GM21381 (cell line): Measurements from ENCODE around the gene MMP12.
"Not testable (repeated sequence)": the region's sequence is repeated elsewhere in the genome, so short reads cannot be mapped to it uniquely, and the experiment has no call there.

Source experiments
- ATAC-seq: cut with Tn5 transposase; IDR thresholded peaks from one replicate; pipeline ENCODE4 v1.9.1; 2021; ENCODE audit warnings: mild to moderate bottlenecking, moderate library complexity; ENCODE audit not compliant: unreplicated experiment

MMP12 gene

DNA sequence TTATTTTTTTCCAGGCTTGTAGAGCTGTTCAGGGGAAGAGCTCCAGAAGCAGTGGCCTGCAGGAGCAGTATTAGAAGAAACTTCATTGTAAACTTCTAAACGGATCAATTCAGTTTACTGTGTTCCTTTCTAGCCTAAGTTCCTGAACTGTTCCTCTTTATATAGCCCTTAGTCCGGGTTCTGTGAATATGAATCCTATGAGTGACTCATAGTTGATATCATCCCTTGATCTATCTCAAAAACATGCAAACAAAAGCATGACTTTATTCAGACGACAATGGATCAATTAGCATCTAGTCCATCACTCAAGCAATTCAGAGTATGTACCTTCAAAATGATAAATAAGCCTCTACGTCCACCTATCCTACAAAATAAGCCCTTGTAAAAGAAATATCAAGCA, at the start of gene MMP12:
TSS of gene MMP12 (minus strand) at position 131 of the 400 bp plus-strand sequence. CDS start at position 86, 45 bp downstream.
- ATAC-seq: no peak

DNA sequence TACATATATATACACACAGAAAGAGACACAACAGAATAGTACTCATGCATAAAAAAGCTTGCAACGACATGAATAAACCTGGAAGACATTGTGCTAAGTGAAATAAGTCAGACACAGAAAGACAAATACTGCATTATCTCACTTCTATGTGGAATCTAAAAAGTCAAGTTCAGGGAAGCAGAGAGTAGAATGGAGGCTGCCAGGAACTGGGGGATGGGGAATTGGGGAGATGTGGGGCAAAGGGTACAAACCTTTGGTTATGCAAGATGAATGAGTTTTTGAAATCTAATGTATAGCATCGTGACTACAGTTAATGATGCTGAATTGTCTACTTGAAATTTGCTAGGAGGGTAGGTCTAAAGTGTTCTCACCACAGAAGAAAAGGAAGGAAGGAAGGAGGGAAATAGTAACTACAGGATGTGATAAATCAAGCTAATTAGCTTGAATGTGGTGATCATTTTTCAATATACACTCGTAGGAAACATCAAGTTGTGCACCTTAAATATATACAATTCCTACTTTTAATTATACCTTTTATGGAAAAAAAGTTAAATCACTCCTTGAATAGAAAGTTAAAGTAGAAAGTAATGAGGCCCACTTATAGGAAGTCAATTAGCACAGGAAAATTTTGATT, 46.9 kb upstream of the MMP12 start:
- no peak for ATAC-seq

DNA sequence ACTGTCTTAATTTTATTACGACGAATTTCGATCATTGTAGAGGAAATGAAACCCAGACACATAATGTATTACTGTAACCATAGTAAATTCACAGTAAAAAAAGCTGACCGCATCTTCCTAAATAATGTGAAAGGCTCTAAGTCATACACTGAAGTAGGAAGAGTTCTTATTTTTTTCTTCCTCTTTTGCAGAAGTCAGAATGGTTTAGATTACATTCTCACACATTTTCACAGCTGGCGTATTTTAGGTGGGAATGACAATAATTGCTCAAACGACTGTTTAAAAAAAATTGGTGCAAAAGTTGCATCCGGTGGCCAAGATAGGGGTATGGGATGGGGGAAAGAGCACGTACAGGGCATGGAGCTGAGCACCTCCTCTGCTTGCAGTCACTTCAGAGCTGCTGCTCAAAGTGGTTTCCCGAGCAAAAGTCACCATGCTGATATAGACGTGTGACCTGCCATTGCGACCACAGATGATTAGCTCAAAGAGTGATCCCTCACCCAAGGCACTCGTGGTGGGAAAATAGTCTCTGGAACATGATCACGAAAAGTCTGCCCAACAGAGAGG, 45.4 kb upstream of the MMP12 start:
- peak; percentile 93 for ATAC-seq

DNA sequence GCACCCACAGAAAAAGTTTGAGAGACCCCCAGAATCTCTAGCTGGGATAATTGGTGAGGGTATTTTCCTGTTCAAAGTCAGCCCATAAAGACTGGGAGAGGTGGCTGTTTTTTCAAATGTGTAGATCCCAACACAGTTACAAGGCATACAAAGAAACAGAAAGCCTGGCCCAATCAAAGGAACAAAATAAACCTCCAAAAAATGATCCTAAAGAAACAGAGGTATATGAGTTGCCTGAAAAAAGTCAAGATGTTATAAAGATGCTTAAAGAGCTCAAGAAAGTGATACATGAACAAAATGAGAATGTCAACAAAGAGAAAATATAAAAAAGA, 40.2 kb upstream of the MMP12 start:
- ATAC-seq: no peak

DNA sequence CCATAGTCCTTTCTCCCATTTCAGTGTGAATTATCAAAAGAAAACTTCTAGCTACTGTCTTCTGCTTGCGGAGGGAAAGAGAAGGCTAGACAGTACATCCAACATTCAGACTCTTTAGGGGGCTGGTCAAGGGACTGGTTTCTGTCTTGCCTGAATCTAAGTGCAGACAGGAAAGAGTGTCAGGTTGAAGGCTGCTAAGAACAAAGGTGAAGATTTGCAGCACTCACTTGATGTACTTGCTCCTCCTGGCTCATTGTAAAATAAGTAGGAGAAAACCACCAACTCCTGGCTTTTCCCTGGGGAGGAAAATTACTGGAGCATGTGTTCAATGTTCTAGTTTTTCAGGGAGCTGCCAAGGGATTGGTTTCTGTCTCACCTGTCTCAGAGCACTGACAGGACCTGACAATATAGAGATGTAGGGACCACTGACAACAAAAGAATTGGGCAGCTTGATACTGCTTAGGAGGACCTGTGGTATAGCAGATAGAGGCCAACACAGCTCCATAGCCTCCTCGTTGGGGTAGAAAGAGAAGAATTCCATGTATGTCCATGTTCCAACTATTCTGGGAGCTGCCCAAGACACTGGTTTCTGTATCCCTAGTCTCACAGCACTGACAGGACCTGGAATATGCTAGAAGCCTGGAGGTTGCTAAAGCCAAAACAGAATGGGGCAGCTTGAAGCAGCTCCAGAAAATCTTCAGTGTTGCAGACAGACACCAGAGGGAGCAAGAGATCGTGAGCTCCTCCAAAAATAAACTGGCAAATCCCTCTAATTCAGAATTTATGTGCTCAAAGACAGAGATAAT, 39.7 kb upstream of the MMP12 start:
- ATAC-seq: peak; percentile 53

DNA sequence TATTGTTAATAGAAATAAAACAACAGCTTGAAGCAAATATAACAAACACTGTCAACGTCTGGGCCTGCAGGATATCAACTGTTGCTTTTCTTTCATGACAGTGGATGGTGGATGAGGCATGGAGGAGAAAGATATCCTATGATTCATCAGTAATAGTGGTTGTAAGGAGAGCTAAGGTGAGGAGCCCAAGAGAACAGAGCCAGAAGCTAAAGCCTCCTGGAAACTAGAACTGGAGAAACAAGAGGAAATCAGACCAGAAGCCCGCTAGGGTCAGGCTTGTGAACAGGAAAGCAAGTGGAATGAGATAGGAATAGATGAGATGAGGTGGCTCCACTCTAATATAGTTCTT, 37.7 kb upstream of the MMP12 start:
- ATAC-seq: no peak

DNA sequence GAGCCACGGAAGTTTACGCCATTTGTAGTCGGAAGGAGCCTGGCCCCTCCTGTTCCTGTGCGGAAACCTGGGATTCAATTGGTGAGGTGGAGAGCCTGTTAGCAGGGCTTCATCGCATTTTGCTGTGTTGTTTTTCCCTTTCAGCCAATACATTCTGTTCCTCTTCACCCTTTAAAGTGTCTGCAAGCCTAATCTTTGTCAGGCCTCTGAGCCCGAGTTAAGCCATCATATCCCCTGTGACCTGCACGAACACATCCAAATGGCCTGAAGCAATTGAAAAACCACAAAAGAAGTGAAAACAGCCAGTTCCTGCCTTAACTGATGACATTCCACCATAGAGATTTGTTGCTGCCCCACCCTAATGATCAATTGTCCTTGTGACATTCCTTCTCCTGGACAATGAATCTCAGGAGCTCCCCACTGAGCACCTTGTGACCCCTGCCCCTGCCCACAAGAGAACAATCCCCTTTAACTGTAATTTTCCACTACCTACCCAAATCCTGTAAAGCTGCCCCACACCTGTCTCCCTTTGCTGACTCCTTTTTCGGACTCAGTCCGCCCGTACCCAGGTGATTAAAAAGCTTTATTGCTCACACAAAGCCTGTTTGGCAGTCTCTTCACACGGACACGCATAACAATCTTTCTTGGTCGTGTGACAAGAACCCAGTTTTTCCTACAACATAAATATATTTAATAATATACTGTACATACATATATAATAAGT, 37.1 kb upstream of the MMP12 start:
- no peak for ATAC-seq

DNA sequence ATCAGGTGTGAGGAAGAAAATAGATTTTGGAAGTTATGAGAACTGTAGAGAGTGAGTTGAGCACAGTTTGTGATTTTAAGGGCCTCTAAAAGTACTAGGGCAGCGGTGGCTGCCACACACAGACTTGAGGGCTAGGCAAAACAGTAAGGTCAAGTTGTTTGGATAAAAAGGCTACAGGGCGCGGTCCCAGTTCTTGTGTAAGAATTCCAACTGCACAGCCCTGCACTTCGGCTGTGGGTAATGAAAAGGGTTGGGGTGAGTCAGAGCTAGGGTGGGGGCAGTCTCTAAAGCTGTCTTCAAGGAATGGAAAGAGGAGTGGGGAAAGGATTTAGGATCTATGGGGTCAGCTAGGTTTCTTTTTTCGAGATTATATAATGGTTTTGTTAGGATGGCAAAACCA, 31.1 kb upstream of the MMP12 start:
- ATAC-seq: not testable (repeated sequence)

DNA sequence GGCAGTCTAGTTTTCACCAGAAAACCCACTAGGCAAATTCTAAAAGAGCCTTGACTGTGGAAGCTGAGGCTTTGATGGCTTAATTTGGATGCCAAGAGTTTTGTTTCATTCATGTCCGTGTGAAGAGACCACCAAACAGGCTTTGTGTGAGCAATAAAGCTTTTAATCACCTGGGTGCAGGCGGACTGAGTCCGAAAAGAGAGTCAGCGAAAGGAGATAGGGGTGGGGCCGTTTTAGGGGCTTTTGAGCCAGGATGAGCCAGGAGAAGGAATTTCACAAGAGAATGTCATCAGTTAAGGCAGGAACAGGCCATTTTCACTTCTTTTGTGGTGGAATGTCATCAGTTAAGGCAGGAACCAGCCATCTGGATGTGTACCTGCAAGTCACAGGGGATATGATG, 29.1 kb upstream of the MMP12 start:
- not testable (repeated sequence) for ATAC-seq

DNA sequence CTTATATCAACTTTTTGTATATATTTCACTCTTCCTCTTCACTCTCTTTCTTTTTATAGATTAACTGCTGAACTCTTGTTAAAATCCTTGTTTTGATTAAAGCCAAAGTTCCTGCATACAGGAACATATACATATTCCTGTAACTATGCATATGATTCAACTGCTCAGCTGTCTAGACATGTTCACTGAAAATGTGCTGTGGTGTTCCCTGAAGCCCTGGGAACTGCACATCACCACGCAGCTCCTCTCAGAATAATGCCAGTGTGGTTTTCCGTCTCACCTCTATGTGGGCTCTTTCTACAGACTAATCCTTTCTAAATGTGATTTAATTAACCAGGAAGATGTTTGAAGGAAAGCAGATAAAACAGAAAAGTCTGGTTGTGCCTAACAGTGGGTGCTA, 25.6 kb upstream of the MMP12 start:
- no peak for ATAC-seq

DNA sequence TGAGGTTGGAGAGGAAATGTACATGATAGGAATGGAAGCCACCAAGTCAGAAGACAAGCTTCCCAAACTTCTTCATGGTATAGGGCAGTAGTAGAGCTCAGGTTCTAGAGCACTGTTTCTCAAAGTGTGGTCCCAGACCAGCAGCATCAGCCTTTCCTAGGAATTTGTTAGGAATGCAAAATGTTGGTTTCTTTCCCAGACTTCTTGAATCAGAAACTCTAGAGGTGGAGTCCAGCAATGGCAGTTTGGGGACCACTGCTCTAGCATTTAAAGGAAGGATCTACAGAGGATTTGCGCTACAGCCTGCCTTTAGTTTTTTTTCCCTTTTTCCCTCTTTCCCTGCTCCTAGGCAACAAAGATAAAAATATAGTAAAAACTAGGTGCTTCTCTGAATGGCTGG, 17.0 kb upstream of the MMP12 start:
- no peak for ATAC-seq

DNA sequence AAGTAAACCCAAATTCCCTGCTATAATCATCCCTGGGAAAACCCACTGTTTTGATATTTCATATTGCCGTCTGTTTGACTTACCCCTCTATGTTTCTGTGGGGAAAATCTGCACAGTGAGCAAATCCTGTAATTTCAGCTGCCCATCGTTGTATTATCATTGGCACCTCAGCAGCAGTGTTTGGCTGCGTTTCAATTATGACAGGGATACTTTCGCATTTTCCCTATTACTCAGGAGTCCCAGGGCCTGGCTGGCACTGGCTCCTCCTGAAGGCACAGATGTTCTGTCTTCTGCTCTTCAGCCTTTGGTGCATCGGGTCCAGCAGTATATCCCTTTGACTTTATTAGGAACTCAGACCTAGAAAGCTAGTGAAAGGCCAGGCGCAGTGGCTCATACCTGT, 12.2 kb upstream of the MMP12 start:
- no peak for ATAC-seq

DNA sequence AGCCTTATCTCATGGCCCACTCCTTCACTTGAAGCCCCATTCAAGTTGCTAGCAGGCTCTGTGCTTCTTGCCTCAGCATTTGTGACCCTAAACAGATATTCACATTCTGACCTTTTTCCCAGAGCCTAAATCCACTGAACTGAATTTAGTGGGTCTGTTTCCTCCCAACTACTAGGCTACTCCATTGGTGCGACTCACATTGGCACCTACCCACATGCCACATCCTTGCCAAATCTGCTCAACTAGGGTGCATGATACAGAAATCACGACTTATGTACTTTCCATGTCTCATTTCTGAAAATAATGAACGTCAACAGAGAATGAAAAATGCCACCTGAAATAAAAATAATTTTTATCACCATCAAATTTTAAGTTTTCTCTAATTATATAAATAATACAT, 8.4 kb upstream of the MMP12 start:
- ATAC-seq: no peak

DNA sequence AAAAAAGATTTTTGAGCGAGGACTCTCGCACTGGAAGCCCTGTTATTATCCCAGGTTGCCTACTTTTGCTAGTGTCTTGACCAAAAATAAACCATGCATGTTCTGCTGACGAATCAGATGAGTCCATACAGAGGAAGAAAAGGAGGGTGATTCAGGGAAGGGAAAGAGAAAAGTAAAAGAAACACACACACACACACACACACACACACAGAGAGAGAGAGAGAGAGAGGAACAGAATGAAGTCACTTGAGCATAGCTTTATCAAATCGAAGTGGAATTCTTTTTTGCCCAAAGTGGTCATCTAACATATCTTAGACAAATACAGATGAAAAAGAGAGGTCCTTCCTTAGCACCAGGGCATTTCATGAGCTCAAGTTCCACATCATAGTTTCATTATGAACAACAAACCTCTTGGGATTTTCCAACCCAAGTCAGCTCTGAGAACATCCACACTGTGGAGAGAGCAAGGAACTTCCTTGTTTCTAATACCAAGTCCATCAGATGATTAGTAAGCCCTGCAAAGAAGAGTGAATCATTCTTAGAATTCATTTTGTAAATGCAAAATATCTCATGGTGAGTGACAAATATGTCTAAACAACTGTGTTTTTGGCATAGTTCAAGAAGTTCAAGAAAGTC, 7.7 kb upstream of the MMP12 start:
- peak; percentile 77 for ATAC-seq

DNA sequence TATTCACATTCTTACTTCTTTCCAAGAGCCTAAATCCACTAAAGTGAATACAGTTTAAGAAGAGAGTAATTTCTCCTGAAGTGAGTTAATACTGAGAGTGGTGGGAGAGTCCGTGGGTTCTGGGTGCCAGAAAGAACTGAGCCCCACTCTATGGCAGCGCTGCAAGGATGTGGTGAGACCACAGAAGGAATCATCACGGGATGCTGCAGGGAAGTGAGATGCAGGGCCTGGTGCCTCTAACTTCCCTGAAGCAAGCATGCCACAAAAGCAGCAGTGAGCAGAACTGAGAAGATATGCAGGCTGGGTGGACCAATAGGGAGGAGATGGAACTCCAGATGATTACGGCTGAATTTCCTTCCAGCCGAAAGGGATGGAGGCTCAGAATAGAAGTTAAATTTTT, 5.0 kb upstream of the MMP12 start:
- no peak for ATAC-seq

DNA sequence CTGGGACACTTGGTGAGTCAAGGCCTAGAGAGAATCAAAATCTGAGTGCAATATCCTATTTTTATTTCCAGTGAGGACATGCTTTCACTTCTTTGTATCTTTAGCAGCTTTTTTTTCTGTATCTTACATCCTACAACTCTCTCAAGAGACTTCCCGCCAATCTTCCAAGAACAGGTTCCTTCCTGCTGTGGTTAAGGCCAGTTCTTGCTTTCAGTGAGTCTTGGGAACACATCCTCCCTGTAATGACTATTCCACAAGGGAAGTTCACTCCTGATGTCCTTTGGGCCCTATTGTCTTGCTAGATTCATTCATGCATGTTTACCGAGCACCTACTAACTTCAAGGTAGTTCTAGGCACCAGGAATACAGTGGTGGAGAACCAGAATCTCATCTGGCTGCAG, 3.8 kb upstream of the MMP12 start:
- ATAC-seq: no peak

DNA sequence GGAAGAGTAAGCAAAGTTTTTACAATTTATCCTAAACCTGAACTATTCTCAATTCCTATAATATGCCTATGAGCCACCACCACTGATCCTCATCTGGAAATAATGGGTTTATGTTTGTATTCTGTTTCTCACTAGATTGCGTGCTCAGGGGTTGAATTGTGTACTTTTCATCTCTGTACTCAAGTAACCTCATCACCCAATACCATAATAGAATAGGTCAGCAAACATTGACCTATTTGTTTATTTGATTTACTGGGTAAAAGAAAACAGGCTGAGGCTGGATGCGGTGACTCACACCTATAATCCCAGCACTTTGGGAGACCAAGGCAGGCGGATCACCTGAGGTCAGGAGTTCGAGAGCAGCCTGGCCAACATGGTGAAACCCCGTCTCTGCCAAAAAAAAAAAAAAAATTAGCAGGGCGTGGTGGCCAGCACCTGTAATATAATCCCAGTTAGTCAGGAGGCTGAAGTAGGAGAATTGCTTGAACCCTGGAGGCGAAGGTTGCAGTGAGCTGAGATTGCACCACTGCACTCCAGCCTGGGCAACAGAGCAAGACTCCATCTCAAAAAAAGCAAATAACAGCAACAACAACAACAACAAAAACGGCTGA, 5.3 kb downstream of the MMP12 start:
- not testable (repeated sequence) for ATAC-seq

DNA sequence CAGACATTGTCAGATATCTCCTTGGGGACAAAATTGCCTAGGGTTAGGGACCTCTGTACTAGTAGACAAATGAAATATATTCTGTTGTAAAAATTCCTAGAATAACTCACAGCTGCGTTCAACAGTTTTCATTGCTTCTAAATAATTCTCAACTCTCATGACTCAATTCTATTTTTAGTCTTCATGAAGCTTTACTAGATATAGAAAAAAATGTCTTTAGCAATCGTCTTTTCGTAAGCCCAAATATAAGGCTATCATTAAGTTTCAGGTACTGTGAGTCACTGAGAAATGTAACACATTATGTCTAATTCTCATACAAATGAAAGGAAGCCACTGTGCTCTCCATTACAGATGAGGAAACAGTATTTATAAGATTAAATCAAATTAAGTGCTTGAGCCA, 6.4 kb downstream of the MMP12 start:
- no peak for ATAC-seq

DNA sequence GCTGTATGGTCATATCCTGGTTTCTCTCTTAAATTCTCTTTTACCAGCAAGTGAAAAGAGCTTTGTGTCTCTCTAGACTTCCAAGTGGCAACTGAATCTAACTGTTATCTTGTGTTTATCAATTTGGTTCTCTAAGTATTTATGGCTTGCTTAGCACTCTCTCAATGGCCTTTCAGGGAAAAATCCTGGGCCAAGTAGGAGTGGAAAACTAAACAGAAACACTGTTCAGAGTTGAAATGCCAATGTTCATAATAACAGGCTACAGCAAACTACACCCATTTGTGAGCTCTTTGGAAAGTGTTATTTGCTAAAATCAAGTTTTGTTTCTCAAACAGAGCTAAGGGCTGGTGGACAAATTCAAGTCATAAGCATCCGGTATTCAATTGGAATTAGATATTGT, 10.1 kb downstream of the MMP12 start:
- ATAC-seq: no peak

DNA sequence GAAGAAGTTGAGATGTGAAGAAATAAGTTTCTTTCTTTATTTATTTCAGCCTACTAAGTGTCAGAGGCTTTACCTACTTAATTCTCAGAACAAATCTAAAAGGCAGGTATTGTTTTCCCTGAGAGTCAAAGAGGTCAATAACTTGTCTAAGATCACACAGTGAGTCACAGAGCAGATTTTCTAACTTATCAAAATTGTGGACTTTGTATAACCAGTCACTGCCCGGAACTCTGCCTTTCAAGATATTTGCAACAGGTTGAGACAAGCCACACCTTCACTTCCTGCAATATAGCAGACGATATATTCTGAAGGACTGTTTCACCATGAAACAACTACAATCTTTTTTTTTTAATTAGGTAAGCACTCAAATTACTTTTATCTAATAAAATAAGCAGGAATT, 20.8 kb downstream of the MMP12 start:
- ATAC-seq: no peak

DNA sequence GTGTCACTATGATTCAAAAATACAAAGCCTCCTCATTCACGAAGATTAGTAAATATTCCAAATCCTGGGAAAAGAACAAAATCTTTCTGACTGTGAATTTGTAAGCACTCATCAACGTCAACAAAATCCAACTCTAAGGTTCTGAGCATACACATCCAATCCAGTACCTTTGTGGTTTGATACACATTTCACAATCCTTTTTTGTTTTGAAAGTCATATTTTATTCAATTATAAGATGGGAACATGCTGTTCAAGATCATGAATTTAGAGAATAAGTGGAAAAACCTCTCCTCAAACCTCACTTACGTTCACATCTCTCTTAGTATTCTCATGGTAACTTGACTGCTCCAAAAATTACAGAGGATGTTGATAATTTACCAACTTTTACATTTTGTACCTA, 21.7 kb downstream of the MMP12 start:
- no peak for ATAC-seq
